Neural cell (in vitro differentiated cells): ENCODE results near the gene AFTPH.

Experiments
- CTCF ChIP-seq: fragments of 450-650 bp; IDR thresholded peaks from 2 replicates; pipeline ENCODE4 v1.5.1; 2014; ENCODE audit warnings: antibody characterized with exemption, mild to moderate bottlenecking, moderate library complexity; ENCODE audit not compliant: poor library complexity, severe bottlenecking
- MXI1 ChIP-seq: fragments of 450-650 bp; conservative IDR thresholded peaks from 2 replicates; pipeline ENCODE4 v1.6.1; 2014; ENCODE audit warnings: antibody characterized with exemption, mild to moderate bottlenecking; ENCODE audit not compliant: poor library complexity, severe bottlenecking
- POLR2AphosphoS5 ChIP-seq: IDR thresholded peaks from 2 replicates; pipeline ENCODE4 v1.6.1; 2012
- TAF1 ChIP-seq: IDR thresholded peaks from 2 replicates; pipeline ENCODE4 v1.6.1; 2012; ENCODE audit warnings: low read depth

GRCh38 chr2:64492272-64492671, 31.9 kb upstream of the AFTPH start:
- TF ChIP-seq POLR2AphosphoS5 (no peak), MXI1 (no peak), CTCF (no peak), TAF1 (no peak)
